Activated CD8-positive, alpha-beta memory T cell treated with anti-CD3 and anti-CD28 coated beads for 48 hours (primary cell): ENCODE data around the gene UBAP2.

Source experiments
- DNase-seq, 3 experiments: peaks; one replicate each; pipeline ENCODE4 v3.0.0-alpha.2; 2020; ENCODE audit warnings: low read depth in 2 of 3, low spot score in 2 of 3

Gene UBAP2

GRCh38 chr9:33880211-33881089 lies 168.2 kb downstream of the UBAP2 start:
- DNase-seq = no peak

GRCh38 chr9:33878691-33879366 lies 169.9 kb downstream of the UBAP2 start:
- DNase-seq = no peak

- DNase-seq = no peak
Measured at GRCh38 chr9:33877727-33878489, 170.8 kb downstream of the UBAP2 start.
